ENCODE data around the gene JADE1.

JADE1 gene

DNA sequence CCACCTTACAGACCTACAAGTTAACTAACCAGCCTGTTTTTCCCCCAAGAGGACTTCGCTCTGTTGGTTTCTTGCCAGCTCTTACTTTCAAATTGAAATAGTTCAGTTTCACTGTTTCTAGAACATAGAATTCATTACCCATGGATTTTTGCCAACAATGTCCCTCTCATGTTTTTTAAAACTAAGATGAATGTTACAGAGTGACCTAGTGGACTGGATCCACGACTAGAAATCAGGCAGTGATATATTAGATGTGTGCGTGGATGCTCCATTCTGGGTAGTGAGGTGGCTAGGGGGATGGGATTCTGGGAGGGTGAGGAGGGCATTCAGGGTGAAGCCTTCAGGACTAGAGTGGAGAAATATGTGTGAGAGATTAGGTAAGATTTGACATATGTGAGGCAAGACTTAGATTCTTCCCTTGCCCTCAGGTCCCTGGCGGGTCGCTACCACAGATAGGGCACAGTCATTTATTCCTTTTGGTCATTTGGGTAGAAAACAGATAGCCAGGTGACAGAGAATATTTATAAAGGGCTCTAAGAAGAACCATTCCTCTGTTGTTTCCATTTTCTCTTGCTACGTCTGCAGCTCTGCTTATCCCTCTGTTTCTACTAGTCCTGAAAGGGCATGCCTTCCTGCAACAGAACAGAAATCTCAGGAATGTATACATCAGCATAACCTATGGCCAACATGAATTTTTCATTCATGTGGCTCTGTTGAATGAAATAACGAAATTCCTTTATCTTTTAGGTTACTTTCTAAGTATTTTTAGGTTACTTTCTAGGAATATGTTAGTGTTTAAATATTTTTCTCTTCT is 15.4 kb upstream of the JADE1 start (continued):
- TF ChIP-seq ZFP69B (tag by site-specific recombination; IDR thresholded peaks at IDR 0.05), result no peak
- TF ChIP-seq ZNF433 (tag by site-specific recombination; IDR thresholded peaks at IDR 0.05; ENCODE audit: low read depth), result no peak
- TF ChIP-seq ZNF394 (tag by site-specific recombination; IDR thresholded peaks at IDR 0.05; ENCODE audit: borderline replicate concordance), result no peak

DNA sequence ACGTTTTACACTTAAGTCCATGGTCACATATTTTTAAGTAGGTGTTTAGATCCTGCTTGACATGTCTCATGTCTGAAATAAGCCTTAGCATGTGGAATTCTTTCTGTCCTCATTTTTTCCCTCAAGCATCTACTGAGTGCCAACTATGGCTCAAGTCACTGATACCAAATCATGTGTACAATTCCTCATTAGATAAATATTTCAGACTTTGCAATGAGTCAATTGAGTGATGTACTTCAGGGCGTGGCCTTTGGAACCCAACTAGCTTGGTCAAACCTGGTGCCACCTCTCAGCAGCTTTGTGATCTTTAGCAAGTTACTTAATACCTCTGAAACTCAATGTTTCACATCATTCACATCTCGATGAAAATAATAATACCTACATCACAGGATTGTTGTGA is 12.6 kb upstream of the JADE1 start:
- H3K4me3 ChIP-seq (ENCODE audit: low read depth, low read length), result no peak overlapping the region
- ChIA-PET POLR2A (no interaction called here), CTCF (no interaction called here)
- TF ChIP-seq, protein P1, sequence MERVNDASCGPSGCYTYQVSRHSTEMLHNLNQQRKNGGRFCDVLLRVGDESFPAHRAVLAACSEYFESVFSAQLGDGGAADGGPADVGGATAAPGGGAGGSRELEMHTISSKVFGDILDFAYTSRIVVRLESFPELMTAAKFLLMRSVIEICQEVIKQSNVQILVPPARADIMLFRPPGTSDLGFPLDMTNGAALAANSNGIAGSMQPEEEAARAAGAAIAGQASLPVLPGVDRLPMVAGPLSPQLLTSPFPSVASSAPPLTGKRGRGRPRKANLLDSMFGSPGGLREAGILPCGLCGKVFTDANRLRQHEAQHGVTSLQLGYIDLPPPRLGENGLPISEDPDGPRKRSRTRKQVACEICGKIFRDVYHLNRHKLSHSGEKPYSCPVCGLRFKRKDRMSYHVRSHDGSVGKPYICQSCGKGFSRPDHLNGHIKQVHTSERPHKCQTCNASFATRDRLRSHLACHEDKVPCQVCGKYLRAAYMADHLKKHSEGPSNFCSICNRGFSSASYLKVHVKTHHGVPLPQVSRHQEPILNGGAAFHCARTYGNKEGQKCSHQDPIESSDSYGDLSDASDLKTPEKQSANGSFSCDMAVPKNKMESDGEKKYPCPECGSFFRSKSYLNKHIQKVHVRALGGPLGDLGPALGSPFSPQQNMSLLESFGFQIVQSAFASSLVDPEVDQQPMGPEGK (tag by site-specific recombination; IDR thresholded peaks at IDR 0.05), result no peak
- no peak for TF ChIP-seq ZNF514 (tag by site-specific recombination; IDR thresholded peaks at IDR 0.05)
- TF ChIP-seq ZNF335 (tag by site-specific recombination; conservative IDR thresholded peaks at IDR 0.05), result no peak
- no peak for TF ChIP-seq KLF9 (tag by site-specific recombination; IDR thresholded peaks at IDR 0.05; ENCODE audit: low read depth)
- no peak for TF ChIP-seq ZNF654 (tag by site-specific recombination; IDR thresholded peaks at IDR 0.05; ENCODE audit: low read depth)
- TF ChIP-seq SP3 (tag by site-specific recombination; IDR thresholded peaks at IDR 0.05), result no peak
- TF ChIP-seq ZBTB1 (tag by site-specific recombination; IDR thresholded peaks at IDR 0.05), result no peak
- no peak for TF ChIP-seq ZNF585B (tag by site-specific recombination; IDR thresholded peaks at IDR 0.05)
- H3K27ac ChIP-seq (ENCODE audit: extremely low read depth, low read depth, low read length), result no peak overlapping the region
- H3K4me1 ChIP-seq (ENCODE audit: control insufficient read depth, insufficient read depth, low read length), result no peaks in the 10 kb centered on the region
- H3K9me3 ChIP-seq (ENCODE audit: control insufficient read depth, insufficient read depth, low read depth, low read length), result no peaks in the 10 kb centered on the region
- H3K36me3 ChIP-seq (ENCODE audit: control insufficient read depth in 2 of 2, insufficient read depth in 1 of 2, low read length in 2 of 2), result no peaks in the 10 kb centered on the region

DNA sequence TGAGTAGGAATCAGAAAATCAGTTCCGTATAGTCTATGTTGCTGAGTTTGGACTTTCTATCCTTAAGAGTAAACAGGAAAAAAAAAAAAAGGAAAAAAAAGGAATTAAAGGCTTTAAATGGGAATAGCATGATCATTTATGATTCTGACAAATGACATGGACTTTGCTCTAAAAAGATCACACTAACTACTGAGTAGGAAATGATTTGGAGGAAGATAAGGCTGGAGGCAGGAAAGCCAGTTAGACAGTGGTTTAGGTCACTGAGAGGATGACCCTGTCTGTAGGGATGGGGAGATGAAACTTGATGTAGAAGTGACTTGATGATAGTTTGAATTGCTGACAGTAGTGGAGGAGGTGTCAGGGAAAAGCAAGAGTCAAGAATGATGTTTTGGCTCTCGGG is 9.2 kb upstream of the JADE1 start:
- Histone ChIP-seq H3K4me3 (ENCODE audit: low read depth, low read length) (no peak overlapping the region), H3K36me3 (ENCODE audit: control insufficient read depth in 2 of 2, insufficient read depth in 1 of 2, low read length in 2 of 2) (no peaks in the 10 kb centered on the region), H3K9me3 (ENCODE audit: control insufficient read depth, insufficient read depth, low read depth, low read length) (no peaks in the 10 kb centered on the region), H3K27ac (ENCODE audit: extremely low read depth, low read depth, low read length) (no peak overlapping the region), H3K4me1 (ENCODE audit: control insufficient read depth, insufficient read depth, low read length) (no peaks in the 10 kb centered on the region)
- ChIA-PET POLR2A (no interaction called here), CTCF (no interaction called here)
- TF ChIP-seq ZNF513 (tag by site-specific recombination; IDR thresholded peaks at IDR 0.05), result no peak

DNA sequence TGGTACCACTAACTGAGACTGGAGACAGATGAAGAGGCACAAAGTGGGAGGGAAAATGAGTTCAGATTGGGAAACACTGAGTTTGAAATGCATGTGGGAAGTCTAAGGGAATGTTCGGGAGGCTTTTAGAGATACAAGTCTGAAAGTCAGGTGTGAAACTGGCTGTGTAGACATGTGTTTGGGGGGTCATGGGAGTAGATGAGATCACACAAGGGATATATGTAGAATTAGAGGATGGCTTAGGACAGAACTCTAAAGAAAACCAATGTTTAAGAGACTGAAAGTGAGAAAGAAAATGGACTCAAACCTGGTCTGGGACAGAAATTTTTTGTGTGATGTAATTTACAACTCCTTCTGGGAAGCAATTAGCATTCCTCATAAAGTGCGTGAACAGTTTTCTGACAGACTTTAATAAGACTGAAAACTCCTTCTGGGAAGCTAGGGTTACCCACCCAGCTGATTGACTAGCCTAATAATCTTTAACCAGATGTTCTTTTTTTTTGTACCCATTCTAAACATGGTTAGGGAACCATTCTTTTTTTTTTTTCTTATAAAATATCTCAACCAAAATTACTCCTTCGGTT is 8.7 kb upstream of the JADE1 start:
- H3K36me3 ChIP-seq (ENCODE audit: control insufficient read depth in 2 of 2, insufficient read depth in 1 of 2, low read length in 2 of 2), result no peaks in the 10 kb centered on the region
- TF ChIP-seq ZNF610 (tag by site-specific recombination; IDR thresholded peaks at IDR 0.05; ENCODE audit: borderline replicate concordance), result no peak
- TF ChIP-seq ZNF24 (tag by site-specific recombination; IDR thresholded peaks at IDR 0.05), result no peak
- no peak for TF ChIP-seq ZFP41 (tag by site-specific recombination; IDR thresholded peaks at IDR 0.05; ENCODE audit: borderline replicate concordance)
- TF ChIP-seq ZNF114 (tag by site-specific recombination; IDR thresholded peaks at IDR 0.05), result no peak
- TF ChIP-seq ZNF18 (tag by site-specific recombination; IDR thresholded peaks at IDR 0.05), result no peak
- TF ChIP-seq ZBTB8A (tag by site-specific recombination; IDR thresholded peaks at IDR 0.05), result no peak
- no peak for TF ChIP-seq ZNF202 (tag by site-specific recombination; IDR thresholded peaks at IDR 0.05; ENCODE audit: borderline replicate concordance)
- POLR2A ChIA-PET, result no interaction called here
- CTCF ChIA-PET, result no interaction called here
- no peak overlapping the region for H3K27ac ChIP-seq (ENCODE audit: extremely low read depth, low read depth, low read length)
- H3K4me3 ChIP-seq (ENCODE audit: low read depth, low read length), result no peak overlapping the region
- H3K9me3 ChIP-seq (ENCODE audit: control insufficient read depth, insufficient read depth, low read depth, low read length), result no peaks in the 10 kb centered on the region
- no peaks in the 10 kb centered on the region for H3K4me1 ChIP-seq (ENCODE audit: control insufficient read depth, insufficient read depth, low read length)

Data from HEK293 (cell line).